ENCODE results near the gene SLC22A4.

Gene SLC22A4

GRCh38 chr5:132263548-132264261 is 30.5 kb upstream of the SLC22A4 start:
- H3K36me3 ChIP-seq (ENCODE audit: control insufficient read depth in 1 of 2, insufficient read depth in 2 of 2, low read length in 2 of 2), result peaks cover 0 to 3% of the 10 kb centered on the region in 2 donors
- H3K9me3 ChIP-seq (ENCODE audit: control insufficient read depth in 1 of 2, low read length in 2 of 2), result no peaks in the 10 kb centered on the region
- H3K27me3 ChIP-seq (ENCODE audit: control insufficient read depth in 1 of 2, insufficient read depth in 2 of 2, low read length in 2 of 2), result no peaks in the 10 kb centered on the region
- H3K4me3 ChIP-seq (ENCODE audit: low read depth in 1 of 2, low read length in 2 of 2), result no peak overlapping the region
- no peak overlapping the region for H3K27ac ChIP-seq (ENCODE audit: low read depth, low read length)
- peaks cover 34 to 35% of the 10 kb centered on the region in 2 donors for H3K4me1 ChIP-seq (ENCODE audit: control insufficient read depth in 1 of 2, insufficient read depth in 2 of 2, low read length in 2 of 2)
- no peak overlapping the region for H3K9ac ChIP-seq (ENCODE audit: low read depth in 1 of 2, low read length in 2 of 2)

- H3K9me3 ChIP-seq (ENCODE audit: control insufficient read depth in 1 of 2, low read length in 2 of 2), result no peaks in the 10 kb centered on the region
- H3K4me3 ChIP-seq (ENCODE audit: low read depth in 1 of 2, low read length in 2 of 2), result no peak overlapping the region
- H3K9ac ChIP-seq (ENCODE audit: low read depth in 1 of 2, low read length in 2 of 2), result no peak overlapping the region
- H3K36me3 ChIP-seq (ENCODE audit: control insufficient read depth in 1 of 2, insufficient read depth in 2 of 2, low read length in 2 of 2), result peaks cover 0 to 3% of the 10 kb centered on the region in 2 donors
- peaks cover 28 to 32% of the 10 kb centered on the region in 2 donors for H3K4me1 ChIP-seq (ENCODE audit: control insufficient read depth in 1 of 2, insufficient read depth in 2 of 2, low read length in 2 of 2)
- H3K27me3 ChIP-seq (ENCODE audit: control insufficient read depth in 1 of 2, insufficient read depth in 2 of 2, low read length in 2 of 2), result no peaks in the 10 kb centered on the region
- peak overlapping the region; percentile 57 for H3K27ac ChIP-seq (ENCODE audit: low read depth, low read length)
These were observed 29.5 kb upstream of the SLC22A4 start for GRCh38 chr5:132264546-132265335.

- Histone ChIP-seq H3K4me1 (ENCODE audit: control insufficient read depth in 1 of 2, insufficient read depth in 2 of 2, low read length in 2 of 2) (peaks cover 26 to 28% of the 10 kb centered on the region in 2 donors), H3K27ac (ENCODE audit: low read depth, low read length) (peak overlapping the region; percentile 57), H3K9ac (ENCODE audit: low read depth in 1 of 2, low read length in 2 of 2) (no peak overlapping the region), H3K36me3 (ENCODE audit: control insufficient read depth in 1 of 2, insufficient read depth in 2 of 2, low read length in 2 of 2) (peaks cover 0 to 3% of the 10 kb centered on the region in 2 donors), H3K9me3 (ENCODE audit: control insufficient read depth in 1 of 2, low read length in 2 of 2) (no peaks in the 10 kb centered on the region), H3K4me3 (ENCODE audit: low read depth in 1 of 2, low read length in 2 of 2) (no peak overlapping the region), H3K27me3 (ENCODE audit: control insufficient read depth in 1 of 2, insufficient read depth in 2 of 2, low read length in 2 of 2) (no peaks in the 10 kb centered on the region)
These were observed 28.7 kb upstream of the SLC22A4 start for GRCh38 chr5:132265336-132266030.

DNA sequence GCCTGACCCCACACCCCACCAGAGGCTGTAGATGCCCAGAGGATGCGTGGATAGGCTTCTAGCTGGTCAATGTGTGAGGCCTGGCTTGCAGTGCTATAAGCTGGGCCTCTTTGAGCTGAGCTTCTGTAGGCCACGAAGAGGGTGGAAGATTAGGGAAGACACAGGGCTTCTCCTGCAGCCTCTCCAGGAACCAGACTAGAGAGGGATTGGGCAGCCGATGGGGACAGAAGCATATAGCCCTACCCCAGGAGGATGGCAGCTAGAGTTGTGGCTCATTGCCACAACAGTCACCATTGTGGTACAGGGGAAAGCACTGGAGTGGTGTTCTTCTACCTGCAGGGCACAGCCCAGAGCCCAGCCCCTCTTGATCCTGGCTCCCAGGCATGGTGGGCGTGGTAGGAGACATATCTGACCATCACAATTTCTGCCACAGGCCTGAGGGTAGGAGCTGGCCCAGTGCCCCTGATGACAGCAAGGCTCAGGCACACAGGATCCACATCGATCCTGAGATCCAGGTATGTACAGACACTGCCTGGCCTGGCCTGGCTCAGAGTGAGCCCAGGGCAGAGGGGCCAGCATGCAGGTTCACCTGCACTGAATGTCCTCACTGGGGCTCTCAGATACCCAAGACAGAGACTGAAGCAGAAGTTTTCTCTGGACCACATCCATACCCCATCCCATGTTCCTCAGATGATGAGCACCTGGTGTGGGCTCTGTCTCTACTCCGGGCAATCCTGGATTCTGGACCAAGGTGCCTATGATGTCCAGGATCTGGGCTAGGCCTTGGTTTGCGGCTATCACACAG is 28.0 kb upstream of the SLC22A4 start:
- H3K4me1 ChIP-seq (ENCODE audit: control insufficient read depth in 1 of 2, insufficient read depth in 2 of 2, low read length in 2 of 2), result peaks cover 19 to 26% of the 10 kb centered on the region in 2 donors
- no peak overlapping the region for H3K9ac ChIP-seq (ENCODE audit: low read depth in 1 of 2, low read length in 2 of 2)
- H3K27me3 ChIP-seq (ENCODE audit: control insufficient read depth in 1 of 2, insufficient read depth in 2 of 2, low read length in 2 of 2), result no peaks in the 10 kb centered on the region
- peak overlapping the region; percentile 0 for H3K27ac ChIP-seq (ENCODE audit: low read depth, low read length)
- no peaks in the 10 kb centered on the region for H3K9me3 ChIP-seq (ENCODE audit: control insufficient read depth in 1 of 2, low read length in 2 of 2)
- H3K4me3 ChIP-seq (ENCODE audit: low read depth in 1 of 2, low read length in 2 of 2), result no peak overlapping the region
- H3K36me3 ChIP-seq (ENCODE audit: control insufficient read depth in 1 of 2, insufficient read depth in 2 of 2, low read length in 2 of 2), result peaks cover 0 to 3% of the 10 kb centered on the region in 2 donors

GRCh38 chr5:132266836-132267160 is 27.4 kb upstream of the SLC22A4 start:
- no peak overlapping the region for H3K27ac ChIP-seq (ENCODE audit: low read depth, low read length)
- peaks cover 19 to 21% of the 10 kb centered on the region in 2 donors for H3K4me1 ChIP-seq (ENCODE audit: control insufficient read depth in 1 of 2, insufficient read depth in 2 of 2, low read length in 2 of 2)
- no peak overlapping the region for H3K4me3 ChIP-seq (ENCODE audit: low read depth in 1 of 2, low read length in 2 of 2)
- peaks cover 0 to 3% of the 10 kb centered on the region in 2 donors for H3K36me3 ChIP-seq (ENCODE audit: control insufficient read depth in 1 of 2, insufficient read depth in 2 of 2, low read length in 2 of 2)
- H3K9me3 ChIP-seq (ENCODE audit: control insufficient read depth in 1 of 2, low read length in 2 of 2), result no peaks in the 10 kb centered on the region
- no peaks in the 10 kb centered on the region for H3K27me3 ChIP-seq (ENCODE audit: control insufficient read depth in 1 of 2, insufficient read depth in 2 of 2, low read length in 2 of 2)
- no peak overlapping the region for H3K9ac ChIP-seq (ENCODE audit: low read depth in 1 of 2, low read length in 2 of 2)

- Histone ChIP-seq H3K4me3 (ENCODE audit: low read depth in 1 of 2, low read length in 2 of 2) (no peak overlapping the region), H3K27ac (ENCODE audit: low read depth, low read length) (no peak overlapping the region), H3K9me3 (ENCODE audit: control insufficient read depth in 1 of 2, low read length in 2 of 2) (no peaks in the 10 kb centered on the region), H3K27me3 (ENCODE audit: control insufficient read depth in 1 of 2, insufficient read depth in 2 of 2, low read length in 2 of 2) (no peaks in the 10 kb centered on the region), H3K9ac (ENCODE audit: low read depth in 1 of 2, low read length in 2 of 2) (no peak overlapping the region), H3K36me3 (ENCODE audit: control insufficient read depth in 1 of 2, insufficient read depth in 2 of 2, low read length in 2 of 2) (peaks cover 0 to 2% of the 10 kb centered on the region in 2 donors), H3K4me1 (ENCODE audit: control insufficient read depth in 1 of 2, insufficient read depth in 2 of 2, low read length in 2 of 2) (peaks cover 19 to 21% of the 10 kb centered on the region in 2 donors)
These were observed 26.9 kb upstream of the SLC22A4 start for GRCh38 chr5:132267166-132267739.

- H3K27ac ChIP-seq (ENCODE audit: low read depth, low read length), result no peak overlapping the region
- H3K9ac ChIP-seq (ENCODE audit: low read depth in 1 of 2, low read length in 2 of 2), result no peak overlapping the region
- H3K27me3 ChIP-seq (ENCODE audit: control insufficient read depth in 1 of 2, insufficient read depth in 2 of 2, low read length in 2 of 2), result no peaks in the 10 kb centered on the region
- no peak overlapping the region for H3K4me3 ChIP-seq (ENCODE audit: low read depth in 1 of 2, low read length in 2 of 2)
- no peaks in the 10 kb centered on the region for H3K9me3 ChIP-seq (ENCODE audit: control insufficient read depth in 1 of 2, low read length in 2 of 2)
- H3K4me1 ChIP-seq (ENCODE audit: control insufficient read depth in 1 of 2, insufficient read depth in 2 of 2, low read length in 2 of 2), result peaks cover 23 to 29% of the 10 kb centered on the region in 2 donors
- H3K36me3 ChIP-seq (ENCODE audit: control insufficient read depth in 1 of 2, insufficient read depth in 2 of 2, low read length in 2 of 2), result no peaks in the 10 kb centered on the region
These were observed 26.0 kb upstream of the SLC22A4 start for GRCh38 chr5:132267931-132268768.

DNA sequence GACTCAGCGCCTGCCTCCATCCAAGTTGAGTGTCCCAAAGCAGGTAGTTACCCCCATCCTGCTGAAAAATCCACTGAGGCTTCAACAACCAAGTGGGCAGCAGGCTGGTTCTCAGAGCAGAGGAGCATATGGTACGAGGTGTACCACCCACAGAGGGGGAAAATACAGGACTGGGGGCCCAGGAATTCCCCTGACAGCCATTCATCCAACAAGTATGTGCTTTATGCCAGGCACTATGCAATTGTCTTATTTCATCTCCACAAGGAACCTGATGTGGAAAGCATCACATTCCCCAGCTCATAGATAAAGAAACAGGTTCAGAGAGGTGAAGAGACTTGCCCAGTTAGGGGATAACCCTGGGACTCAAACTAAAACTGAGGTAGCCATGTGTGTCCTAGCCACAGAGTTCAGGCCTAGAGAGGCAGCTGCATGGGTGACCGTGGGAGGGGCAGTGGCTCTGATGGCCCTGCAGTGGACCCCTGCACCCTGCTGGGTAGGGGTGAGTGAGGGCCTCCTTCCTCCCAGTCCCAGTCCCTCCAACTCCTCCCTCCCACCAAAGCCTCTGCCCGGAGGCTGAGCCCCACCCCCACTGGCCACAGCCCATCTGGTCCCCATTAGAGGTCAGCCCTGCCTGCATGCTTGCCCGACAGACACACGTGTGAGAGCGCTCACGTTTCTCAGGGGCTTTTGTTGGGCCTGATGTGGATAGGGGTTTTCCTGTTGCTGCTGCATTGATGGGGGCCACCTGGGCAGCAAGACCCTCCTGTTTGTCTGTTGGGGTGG is 25.2 kb upstream of the SLC22A4 start:
- no peak overlapping the region for H3K27ac ChIP-seq (ENCODE audit: low read depth, low read length)
- H3K36me3 ChIP-seq (ENCODE audit: control insufficient read depth in 1 of 2, insufficient read depth in 2 of 2, low read length in 2 of 2), result no peaks in the 10 kb centered on the region
- H3K27me3 ChIP-seq (ENCODE audit: control insufficient read depth in 1 of 2, insufficient read depth in 2 of 2, low read length in 2 of 2), result no peaks in the 10 kb centered on the region
- H3K4me1 ChIP-seq (ENCODE audit: control insufficient read depth in 1 of 2, insufficient read depth in 2 of 2, low read length in 2 of 2), result peaks cover 31 to 37% of the 10 kb centered on the region in 2 donors
- no peak overlapping the region for H3K9ac ChIP-seq (ENCODE audit: low read depth in 1 of 2, low read length in 2 of 2)
- H3K9me3 ChIP-seq (ENCODE audit: control insufficient read depth in 1 of 2, low read length in 2 of 2), result no peaks in the 10 kb centered on the region
- no peak overlapping the region for H3K4me3 ChIP-seq (ENCODE audit: low read depth in 1 of 2, low read length in 2 of 2)
